GM12873 (cell line): ENCODE results near the gene COLEC12.

ENCODE experiments used
- TF ChIP-seq, protein P1 (sequence below): IDR thresholded peaks from 2 replicates; pipeline ENCODE4 v1.5.1; 2012; ENCODE audit warnings: low read depth, mild to moderate bottlenecking, moderate library complexity, low read length, control low read depth; ENCODE audit not compliant: insufficient read depth; ENCODE audit errors: missing control alignments

COLEC12 gene

DNA sequence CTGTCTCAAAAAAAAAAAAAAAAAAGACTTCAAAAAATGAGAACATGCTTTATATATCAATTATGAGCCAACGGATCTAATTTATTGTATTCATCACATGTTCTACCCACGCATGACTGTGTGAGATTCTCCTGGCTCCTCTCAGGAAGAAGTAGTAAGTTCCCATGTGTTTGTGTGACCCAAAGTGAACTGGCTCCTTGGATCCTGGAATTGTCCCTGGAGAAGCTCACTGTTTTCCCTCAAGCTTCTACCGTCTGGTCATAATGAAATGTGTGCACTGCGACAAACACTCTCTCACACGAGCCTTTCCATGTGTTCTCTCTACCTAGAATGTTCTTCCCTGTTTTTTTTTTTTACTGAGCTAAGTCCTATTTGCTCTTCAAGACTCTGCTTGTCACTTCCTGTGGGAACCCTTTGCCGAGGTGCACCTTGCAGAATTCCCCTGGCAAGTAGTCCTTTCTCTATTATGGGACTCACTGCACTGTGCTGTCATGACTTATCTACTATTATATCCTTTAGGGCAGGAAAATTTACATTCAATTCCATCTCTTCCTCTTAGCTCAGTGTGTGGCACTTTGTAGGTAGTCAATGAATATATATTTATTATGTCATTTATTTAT, 149.4 kb downstream of the COLEC12 start:
- TF ChIP-seq, protein P1, sequence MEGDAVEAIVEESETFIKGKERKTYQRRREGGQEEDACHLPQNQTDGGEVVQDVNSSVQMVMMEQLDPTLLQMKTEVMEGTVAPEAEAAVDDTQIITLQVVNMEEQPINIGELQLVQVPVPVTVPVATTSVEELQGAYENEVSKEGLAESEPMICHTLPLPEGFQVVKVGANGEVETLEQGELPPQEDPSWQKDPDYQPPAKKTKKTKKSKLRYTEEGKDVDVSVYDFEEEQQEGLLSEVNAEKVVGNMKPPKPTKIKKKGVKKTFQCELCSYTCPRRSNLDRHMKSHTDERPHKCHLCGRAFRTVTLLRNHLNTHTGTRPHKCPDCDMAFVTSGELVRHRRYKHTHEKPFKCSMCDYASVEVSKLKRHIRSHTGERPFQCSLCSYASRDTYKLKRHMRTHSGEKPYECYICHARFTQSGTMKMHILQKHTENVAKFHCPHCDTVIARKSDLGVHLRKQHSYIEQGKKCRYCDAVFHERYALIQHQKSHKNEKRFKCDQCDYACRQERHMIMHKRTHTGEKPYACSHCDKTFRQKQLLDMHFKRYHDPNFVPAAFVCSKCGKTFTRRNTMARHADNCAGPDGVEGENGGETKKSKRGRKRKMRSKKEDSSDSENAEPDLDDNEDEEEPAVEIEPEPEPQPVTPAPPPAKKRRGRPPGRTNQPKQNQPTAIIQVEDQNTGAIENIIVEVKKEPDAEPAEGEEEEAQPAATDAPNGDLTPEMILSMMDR, result no peak

DNA sequence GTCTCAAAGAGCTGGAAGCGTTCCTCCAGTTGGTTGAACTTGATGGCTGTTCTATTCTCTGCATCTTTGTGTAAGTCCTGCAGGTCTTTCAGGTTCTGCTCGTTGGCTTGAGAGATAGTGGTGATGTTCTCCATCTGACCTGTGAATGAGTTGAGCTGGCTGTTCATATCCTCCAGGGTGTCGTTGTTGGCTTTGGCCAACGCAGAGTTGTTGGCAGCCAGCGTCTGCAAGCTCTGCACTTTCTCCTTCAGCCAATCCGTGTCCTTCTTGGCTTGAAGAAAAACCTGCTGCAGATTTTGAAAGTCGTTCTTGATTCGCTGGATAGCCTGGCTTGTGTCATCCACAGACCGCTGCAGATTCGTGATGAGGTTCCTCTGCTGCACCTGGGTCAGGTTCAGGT, 153.9 kb downstream of the COLEC12 start:
- TF ChIP-seq, protein P1, result no peak

DNA sequence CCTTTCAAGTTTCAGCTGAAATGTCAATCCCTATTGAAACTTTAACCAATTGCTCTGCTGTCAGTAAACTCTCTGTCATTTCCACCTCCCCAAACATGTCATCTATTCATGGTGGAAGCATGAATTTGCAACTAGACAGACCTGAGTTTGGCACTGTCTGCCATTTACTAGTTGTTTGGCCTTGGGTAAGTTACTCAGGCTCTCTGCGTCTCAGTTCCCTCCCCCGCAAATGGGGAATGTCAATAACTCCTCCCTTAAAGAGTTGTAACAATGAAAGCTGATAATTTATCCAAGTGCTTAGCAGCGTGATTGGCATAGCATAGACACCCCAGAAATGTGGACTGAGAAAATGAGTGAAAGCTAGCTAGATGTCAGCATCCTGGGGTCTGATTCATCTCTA, 159.4 kb downstream of the COLEC12 start:
- TF ChIP-seq, protein P1, result no peak

DNA sequence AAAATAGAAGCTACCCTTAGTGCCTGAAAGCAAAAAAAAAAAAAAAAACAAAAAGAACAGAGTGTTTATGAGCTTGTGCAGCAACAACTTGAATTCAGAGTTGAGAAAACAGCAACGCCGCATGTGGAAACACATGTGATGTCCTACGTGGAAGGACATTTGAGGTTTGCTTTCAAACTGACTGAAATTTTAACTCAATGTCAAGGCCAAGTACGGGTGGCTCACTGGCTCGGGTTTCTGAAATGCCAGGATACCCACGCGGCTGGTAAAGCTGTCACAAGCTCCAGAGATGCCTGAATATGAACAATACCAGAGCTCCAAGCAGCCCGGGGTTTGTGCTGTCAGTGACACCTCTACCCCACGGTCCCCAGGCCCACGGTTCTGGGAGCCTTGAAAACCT, 160.5 kb downstream of the COLEC12 start:
- TF ChIP-seq, protein P1, result no peak

DNA sequence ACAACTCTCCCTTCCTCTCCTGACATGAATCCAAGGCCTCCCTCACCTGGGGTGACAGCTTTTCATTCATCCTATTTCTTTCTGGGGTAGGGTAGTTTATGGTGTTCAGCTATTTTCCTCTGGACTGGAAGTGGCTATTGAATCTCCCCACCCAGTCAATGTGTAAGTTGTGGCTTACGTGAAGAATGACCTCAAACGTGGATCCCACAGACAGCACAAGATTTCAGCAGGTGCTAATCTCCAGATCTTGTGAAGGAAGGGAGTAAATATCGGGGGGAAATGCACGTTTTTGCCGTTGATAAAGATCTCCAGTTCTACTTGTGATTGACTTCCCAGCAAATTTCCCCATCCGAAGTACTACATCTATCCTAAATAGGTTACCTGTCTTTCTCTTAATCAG, 161.3 kb downstream of the COLEC12 start:
- TF ChIP-seq, protein P1, result no peak

DNA sequence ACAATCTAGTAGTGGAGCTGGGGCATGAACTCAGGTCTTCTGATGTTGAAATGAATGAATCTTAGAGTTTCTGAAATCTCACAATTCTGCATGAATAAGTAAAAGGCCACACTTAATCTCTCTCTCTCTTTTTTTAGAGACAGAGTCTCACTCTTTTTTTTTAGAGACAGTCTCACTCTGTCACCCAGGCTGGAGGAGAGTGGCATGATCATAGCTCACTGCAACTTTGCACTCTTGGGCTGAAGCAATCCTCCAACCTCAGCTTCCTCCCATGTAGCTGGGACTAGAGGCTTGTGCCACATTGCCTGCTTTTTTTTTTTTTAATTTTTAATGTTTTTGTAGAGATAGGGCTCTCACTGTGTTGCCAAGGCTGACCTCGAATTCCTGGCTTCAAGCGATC, 163.8 kb downstream of the COLEC12 start:
- TF ChIP-seq, protein P1, result no peak

DNA sequence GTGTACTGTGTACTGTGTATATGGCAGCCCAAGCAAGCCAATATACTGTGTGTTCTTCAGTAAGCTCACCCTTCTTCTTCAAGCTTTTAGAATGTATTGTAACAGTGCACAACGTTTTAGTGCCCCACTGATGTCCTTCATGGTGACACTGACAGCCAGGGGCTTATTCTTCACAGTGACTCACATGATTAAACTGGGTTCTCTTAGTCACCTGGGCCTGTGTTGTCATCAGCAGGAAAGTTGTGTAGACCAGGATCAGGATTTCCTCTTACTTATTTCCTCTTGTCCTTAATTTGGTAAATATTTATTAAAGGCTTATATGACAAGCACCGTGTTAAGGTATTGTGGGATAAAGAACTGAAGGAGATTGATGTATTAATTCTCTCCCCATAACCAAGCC, 164.8 kb downstream of the COLEC12 start:
- TF ChIP-seq, protein P1, result no peak
